Neural cell (in vitro differentiated cells): ENCODE measurements around the gene ADGRG6. TPM values are rescaled to one million over a fixed set of nuclear protein-coding genes. Genes with fewer than 3 reads are reported as not detected.

Experiments used
- H2AFZ ChIP-seq: fragments of 200-600, 300-800 bp; sonication (generic), shearing (Covaris generic); 2 replicates; pipeline ENCODE4 v1.6.0; 2014; ENCODE audit warnings: low read depth, mild to moderate bottlenecking, antibody characterized with exemption, low read length, moderate library complexity
- H3F3A ChIP-seq: fragments of 200-600 bp; shearing (Covaris generic); 2 replicates; pipeline ENCODE4 v1.6.1; 2016; ENCODE audit warnings: mild to moderate bottlenecking, moderate library complexity, mixed read lengths, antibody characterized with exemption, low read length; ENCODE audit not compliant: insufficient read depth, poor library complexity, severe bottlenecking
- H3K27ac ChIP-seq: fragments of 200-600, 300-800 bp; sonication (generic), shearing (Covaris generic); 2 replicates; pipeline ENCODE4 v1.5.1; 2014; ENCODE audit warnings: mild to moderate bottlenecking, low read length, moderate library complexity
- H3K27me3 ChIP-seq: fragments of 300-800, 200-600 bp; sonication (generic), shearing (Covaris generic); 2 replicates; pipeline ENCODE4 v1.6.0; 2014; ENCODE audit warnings: mild to moderate bottlenecking, low read depth, low read length, moderate library complexity; ENCODE audit not compliant: insufficient read depth
- H3K36me3 ChIP-seq: fragments of 300-800, 200-600 bp; sonication (generic), shearing (Covaris generic); 2 replicates; pipeline ENCODE4 v1.5.1; 2014; ENCODE audit warnings: mild to moderate bottlenecking, antibody characterized with exemption, low read length, moderate library complexity; ENCODE audit not compliant: insufficient read depth
- H3K4me2 ChIP-seq: fragments of 300-800, 200-600 bp; sonication (generic), shearing (Covaris generic); 2 replicates; pipeline ENCODE4 v1.6.0; 2014; ENCODE audit warnings: mild to moderate bottlenecking, low read length
- H3K4me3 ChIP-seq: fragments of 300-800, 200-600 bp; sonication (generic), shearing (Covaris generic); 2 replicates; pipeline ENCODE4 v1.5.1; 2014; ENCODE audit warnings: mild to moderate bottlenecking, low read length, moderate library complexity
- H3K79me2 ChIP-seq: fragments of 200-600 bp; shearing (Covaris generic); replicated peaks from 2 replicates; pipeline ENCODE4 v1.6.0; 2014; ENCODE audit warnings: mild to moderate bottlenecking, low read length, moderate library complexity; ENCODE audit not compliant: insufficient read depth
- H3K9ac ChIP-seq: fragments of 300-800, 200-600 bp; sonication (generic), shearing (Covaris generic); 2 replicates; pipeline ENCODE4 v1.6.1; 2016; ENCODE audit warnings: mild to moderate bottlenecking, low read length, mixed read lengths
- H3K9me2 ChIP-seq: fragments of 200-600 bp; shearing (Covaris generic); 2 replicates; pipeline ENCODE4 v1.6.1; 2016; ENCODE audit warnings: mild to moderate bottlenecking, low read length, mixed read lengths; ENCODE audit not compliant: insufficient read depth
- H3K9me3 ChIP-seq: fragments of 200-600, 300-800 bp; sonication (generic), shearing (Covaris generic); 2 replicates; pipeline ENCODE4 v1.6.1; 2016; ENCODE audit warnings: mild to moderate bottlenecking, mixed run types, low read length, moderate library complexity, mixed read lengths
- H4K20me1 ChIP-seq: fragments of 200-600 bp; shearing (Covaris generic); 2 replicates; pipeline ENCODE4 v1.6.1; 2016; ENCODE audit warnings: mild to moderate bottlenecking, mixed run types; ENCODE audit not compliant: insufficient read depth
- CTCF ChIP-seq: fragments of 450-650 bp; IDR thresholded peaks from 2 replicates; pipeline ENCODE4 v1.5.1; 2014; ENCODE audit warnings: antibody characterized with exemption, mild to moderate bottlenecking, moderate library complexity; ENCODE audit not compliant: poor library complexity, severe bottlenecking
- EP300 ChIP-seq: fragments of 450-650 bp; conservative IDR thresholded peaks from 2 replicates; pipeline ENCODE4 v1.6.1; 2014; ENCODE audit warnings: antibody characterized with exemption, mild to moderate bottlenecking, moderate library complexity; ENCODE audit not compliant: poor library complexity, severe bottlenecking
- EZH2 ChIP-seq: fragments of 200-600, 300-800 bp; shearing (Covaris generic), sonication (generic); IDR thresholded peaks from 2 replicates; pipeline ENCODE4 v1.6.1; 2014; ENCODE audit warnings: antibody characterized with exemption, low read length, borderline replicate concordance, mild to moderate bottlenecking; ENCODE audit not compliant: insufficient read depth, poor library complexity, severe bottlenecking
- MXI1 ChIP-seq: fragments of 450-650 bp; conservative IDR thresholded peaks from 2 replicates; pipeline ENCODE4 v1.6.1; 2014; ENCODE audit warnings: antibody characterized with exemption, mild to moderate bottlenecking; ENCODE audit not compliant: poor library complexity, severe bottlenecking
- POLR2AphosphoS5 ChIP-seq: IDR thresholded peaks from 2 replicates; pipeline ENCODE4 v1.6.1; 2012
- RAD21 ChIP-seq: fragments of 450-650 bp; conservative IDR thresholded peaks from 2 replicates; pipeline ENCODE4 v1.6.1; 2014; ENCODE audit warnings: antibody characterized with exemption, mild to moderate bottlenecking, moderate library complexity
- REST ChIP-seq: IDR thresholded peaks from 2 replicates; pipeline ENCODE4 v1.6.1; 2012; ENCODE audit warnings: borderline replicate concordance
- SMC3 ChIP-seq: fragments of 450-650 bp; conservative IDR thresholded peaks from 2 replicates; pipeline ENCODE4 v1.6.1; 2014; ENCODE audit warnings: antibody characterized with exemption, mild to moderate bottlenecking, moderate library complexity; ENCODE audit not compliant: poor library complexity
- TAF1 ChIP-seq: IDR thresholded peaks from 2 replicates; pipeline ENCODE4 v1.6.1; 2012; ENCODE audit warnings: low read depth
- polyA plus RNA-seq: library from polyadenylated mRNA; depleted of rRNA; stranded (reverse); fragments of >200 nt; gene quantifications from 2 replicates; pipeline ENCODE4 v1.2.3, GENCODE V29; 2014

The ADGRG6 gene
- polyA plus RNA-seq, 1 donor from 2014 or later, result 0.37 TPM

GRCh38 chr6:142353690-142354089, 51.9 kb downstream of the ADGRG6 start:
- no peaks in the 10 kb centered on the region for H3K79me2 ChIP-seq
- no peak for TF ChIP-seq EZH2
- no peak for TF ChIP-seq MXI1
- TF ChIP-seq POLR2AphosphoS5, result no peak
- no peak for TF ChIP-seq RAD21
- no peak for TF ChIP-seq REST
- no peak for TF ChIP-seq CTCF
- no peak for TF ChIP-seq EP300
- no peak for TF ChIP-seq TAF1
- TF ChIP-seq SMC3, result no peak

GRCh38 chr6:142354650-142355049, 52.8 kb downstream of the ADGRG6 start:
- Histone ChIP-seq H2AFZ (no peak overlapping the region), H3K4me2 (no peak overlapping the region)

More at GRCh38 chr6:142353690-142354089, 51.9 kb downstream of the ADGRG6 start:
- Histone ChIP-seq H3K9me2 (no peaks in the 10 kb centered on the region), H3K27ac (no peak overlapping the region), H3K4me2 (no peak overlapping the region), H3K36me3 (no peaks in the 10 kb centered on the region), H3K4me3 (no peak overlapping the region), H3F3A (no peaks in the 10 kb centered on the region), H3K9ac (no peak overlapping the region), H3K27me3 (no peaks in the 10 kb centered on the region), H3K9me3 (no peaks in the 10 kb centered on the region), H2AFZ (no peak overlapping the region), H4K20me1 (no peaks in the 10 kb centered on the region)

More at GRCh38 chr6:142354650-142355049, 52.8 kb downstream of the ADGRG6 start:
- no peak overlapping the region for H3K27ac ChIP-seq
- no peaks in the 10 kb centered on the region for H3F3A ChIP-seq
- H4K20me1 ChIP-seq, result no peaks in the 10 kb centered on the region
- no peaks in the 10 kb centered on the region for H3K9me2 ChIP-seq
- no peak overlapping the region for H3K9ac ChIP-seq
- no peaks in the 10 kb centered on the region for H3K79me2 ChIP-seq
- no peaks in the 10 kb centered on the region for H3K9me3 ChIP-seq
- no peak overlapping the region for H3K4me3 ChIP-seq
- H3K36me3 ChIP-seq, result no peaks in the 10 kb centered on the region
- TF ChIP-seq MXI1 (no peak), TAF1 (no peak), CTCF (no peak), RAD21 (no peak), SMC3 (no peak), EP300 (no peak)
- no peaks in the 10 kb centered on the region for H3K27me3 ChIP-seq
